ENCODE measurements around the gene MYRFL. TPM values are rescaled to one million over a fixed set of nuclear protein-coding genes. Genes with fewer than 3 reads are reported as not detected.

MYRFL gene
- polyA plus RNA-seq, 1 donor from 2014 or later, result not detected

- TF ChIP-seq EZH2 (IDR thresholded peaks at IDR 0.05; ENCODE audit: borderline replicate concordance, insufficient read depth, low read length, poor library complexity, severe bottlenecking), result no peak
- TF ChIP-seq RAD21 (conservative IDR thresholded peaks at IDR 0.05), result no peak
- no peak for TF ChIP-seq REST (IDR thresholded peaks at IDR 0.05; ENCODE audit: borderline replicate concordance)
- no peak for TF ChIP-seq TAF1 (IDR thresholded peaks at IDR 0.05; ENCODE audit: low read depth)
- no peak for TF ChIP-seq POLR2AphosphoS5 (IDR thresholded peaks at IDR 0.05)
- no peak for TF ChIP-seq CTCF (IDR thresholded peaks at IDR 0.05; ENCODE audit: poor library complexity, severe bottlenecking)
- no peak for TF ChIP-seq MXI1 (conservative IDR thresholded peaks at IDR 0.05; ENCODE audit: poor library complexity, severe bottlenecking)
- TF ChIP-seq EP300 (conservative IDR thresholded peaks at IDR 0.05; ENCODE audit: poor library complexity, severe bottlenecking), result no peak
- TF ChIP-seq SMC3 (conservative IDR thresholded peaks at IDR 0.05; ENCODE audit: poor library complexity), result no peak
- Histone ChIP-seq H3K9me2 (ENCODE audit: insufficient read depth, low read length) (no peaks in the 10 kb centered on the region), H3F3A (ENCODE audit: insufficient read depth, low read length, poor library complexity, severe bottlenecking) (no peaks in the 10 kb centered on the region), H3K4me3 (ENCODE audit: low read length) (no peak overlapping the region), H2AFZ (ENCODE audit: low read depth, low read length) (no peak overlapping the region), H3K4me2 (ENCODE audit: low read length) (no peak overlapping the region), H3K36me3 (ENCODE audit: insufficient read depth, low read length) (no peaks in the 10 kb centered on the region), H3K27me3 (ENCODE audit: insufficient read depth, low read depth, low read length) (no peaks in the 10 kb centered on the region), H4K20me1 (ENCODE audit: insufficient read depth) (no peaks in the 10 kb centered on the region), H3K9me3 (ENCODE audit: low read length) (no peaks in the 10 kb centered on the region), H3K27ac (ENCODE audit: low read length) (no peak overlapping the region), H3K79me2 (replicated peaks; ENCODE audit: insufficient read depth, low read length) (no peaks in the 10 kb centered on the region), H3K9ac (ENCODE audit: low read length) (no peak overlapping the region)
These were observed 90.9 kb downstream of the MYRFL start for GRCh38 chr12:69915964-69916363.

GRCh38 chr12:69916544-69917235, 91.7 kb downstream of the MYRFL start:
- no peak overlapping the region for H3K9ac ChIP-seq (ENCODE audit: low read length)

More at GRCh38 chr12:69916544-69917235, 91.7 kb downstream of the MYRFL start:
- no peak overlapping the region for H3K4me3 ChIP-seq (ENCODE audit: low read length)
- H3K27me3 ChIP-seq (ENCODE audit: insufficient read depth, low read depth, low read length), result no peaks in the 10 kb centered on the region
- H3K27ac ChIP-seq (ENCODE audit: low read length), result no peak overlapping the region
- no peaks in the 10 kb centered on the region for H3K9me2 ChIP-seq (ENCODE audit: insufficient read depth, low read length)
- no peaks in the 10 kb centered on the region for H3K9me3 ChIP-seq (ENCODE audit: low read length)
- H3K4me2 ChIP-seq (ENCODE audit: low read length), result no peak overlapping the region
- no peak for TF ChIP-seq SMC3 (conservative IDR thresholded peaks at IDR 0.05; ENCODE audit: poor library complexity)
- no peak for TF ChIP-seq EP300 (conservative IDR thresholded peaks at IDR 0.05; ENCODE audit: poor library complexity, severe bottlenecking)
- TF ChIP-seq EZH2 (IDR thresholded peaks at IDR 0.05; ENCODE audit: borderline replicate concordance, insufficient read depth, low read length, poor library complexity, severe bottlenecking), result no peak
- no peak for TF ChIP-seq REST (IDR thresholded peaks at IDR 0.05; ENCODE audit: borderline replicate concordance)
- no peak for TF ChIP-seq POLR2AphosphoS5 (IDR thresholded peaks at IDR 0.05)
- TF ChIP-seq TAF1 (IDR thresholded peaks at IDR 0.05; ENCODE audit: low read depth), result no peak
- no peak for TF ChIP-seq MXI1 (conservative IDR thresholded peaks at IDR 0.05; ENCODE audit: poor library complexity, severe bottlenecking)
- TF ChIP-seq RAD21 (conservative IDR thresholded peaks at IDR 0.05), result no peak
- TF ChIP-seq CTCF (IDR thresholded peaks at IDR 0.05; ENCODE audit: poor library complexity, severe bottlenecking), result no peak
- no peaks in the 10 kb centered on the region for H4K20me1 ChIP-seq (ENCODE audit: insufficient read depth)
- H2AFZ ChIP-seq (ENCODE audit: low read depth, low read length), result no peak overlapping the region
- no peaks in the 10 kb centered on the region for H3K36me3 ChIP-seq (ENCODE audit: insufficient read depth, low read length)
- no peaks in the 10 kb centered on the region for H3K79me2 ChIP-seq (replicated peaks; ENCODE audit: insufficient read depth, low read length)
- H3F3A ChIP-seq (ENCODE audit: insufficient read depth, low read length, poor library complexity, severe bottlenecking), result no peaks in the 10 kb centered on the region
